PC-3 (cell line): ENCODE measurements around the gene DIPK2B.

Source experiments
- EZH2 ChIP-seq: fragments of 300-600 bp; sonication (generic); IDR thresholded peaks from one replicate; pipeline ENCODE4 v1.6.1; 2017; ENCODE audit warnings: antibody characterized with exemption, mild to moderate bottlenecking, low read length; ENCODE audit not compliant: unreplicated experiment
- EZH2phosphoT487 ChIP-seq: fragments of 300-600 bp; sonication (generic); IDR thresholded peaks from 2 replicates; pipeline ENCODE4 v1.6.1; 2018; ENCODE audit warnings: mild to moderate bottlenecking, antibody characterized with exemption, low read length, borderline replicate concordance
- TF ChIP-seq, protein P1 (sequence below): fragments of 300-600 bp; sonication (generic); conservative IDR thresholded peaks from 2 replicates; pipeline ENCODE4 v1.5.1; 2017; ENCODE audit warnings: antibody characterized with exemption, low read depth, mild to moderate bottlenecking, low read length

DNA sequence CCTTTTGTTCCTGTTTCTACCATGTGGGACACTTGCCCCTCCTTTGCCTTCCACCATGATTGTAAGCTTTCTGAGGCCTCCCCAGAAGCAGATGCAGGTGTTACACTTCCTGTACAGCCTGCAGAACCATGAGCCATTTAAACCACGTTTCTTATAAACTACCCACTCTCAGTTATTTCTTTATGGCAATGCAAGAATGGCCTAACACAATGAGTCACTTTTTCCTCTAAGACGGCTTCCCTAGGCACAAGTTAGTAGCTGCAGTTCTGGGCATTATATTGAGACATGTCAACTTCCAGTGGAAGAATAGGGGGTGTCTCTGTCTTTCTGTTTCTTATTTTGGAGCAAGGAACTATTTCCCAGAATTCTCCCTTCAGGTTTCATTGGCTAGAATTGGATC, 32.9 kb upstream of the DIPK2B start:
- TF ChIP-seq EZH2 (no peak), EZH2phosphoT487 (no peak)
- TF ChIP-seq, protein P1, sequence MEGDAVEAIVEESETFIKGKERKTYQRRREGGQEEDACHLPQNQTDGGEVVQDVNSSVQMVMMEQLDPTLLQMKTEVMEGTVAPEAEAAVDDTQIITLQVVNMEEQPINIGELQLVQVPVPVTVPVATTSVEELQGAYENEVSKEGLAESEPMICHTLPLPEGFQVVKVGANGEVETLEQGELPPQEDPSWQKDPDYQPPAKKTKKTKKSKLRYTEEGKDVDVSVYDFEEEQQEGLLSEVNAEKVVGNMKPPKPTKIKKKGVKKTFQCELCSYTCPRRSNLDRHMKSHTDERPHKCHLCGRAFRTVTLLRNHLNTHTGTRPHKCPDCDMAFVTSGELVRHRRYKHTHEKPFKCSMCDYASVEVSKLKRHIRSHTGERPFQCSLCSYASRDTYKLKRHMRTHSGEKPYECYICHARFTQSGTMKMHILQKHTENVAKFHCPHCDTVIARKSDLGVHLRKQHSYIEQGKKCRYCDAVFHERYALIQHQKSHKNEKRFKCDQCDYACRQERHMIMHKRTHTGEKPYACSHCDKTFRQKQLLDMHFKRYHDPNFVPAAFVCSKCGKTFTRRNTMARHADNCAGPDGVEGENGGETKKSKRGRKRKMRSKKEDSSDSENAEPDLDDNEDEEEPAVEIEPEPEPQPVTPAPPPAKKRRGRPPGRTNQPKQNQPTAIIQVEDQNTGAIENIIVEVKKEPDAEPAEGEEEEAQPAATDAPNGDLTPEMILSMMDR = no peak
